ENCODE data around the gene TMEM171.

The TMEM171 gene

GRCh38 chr5:73121119-73121463 is 716 bp downstream of the TMEM171 start:
- no peak for DNase-seq

DNA sequence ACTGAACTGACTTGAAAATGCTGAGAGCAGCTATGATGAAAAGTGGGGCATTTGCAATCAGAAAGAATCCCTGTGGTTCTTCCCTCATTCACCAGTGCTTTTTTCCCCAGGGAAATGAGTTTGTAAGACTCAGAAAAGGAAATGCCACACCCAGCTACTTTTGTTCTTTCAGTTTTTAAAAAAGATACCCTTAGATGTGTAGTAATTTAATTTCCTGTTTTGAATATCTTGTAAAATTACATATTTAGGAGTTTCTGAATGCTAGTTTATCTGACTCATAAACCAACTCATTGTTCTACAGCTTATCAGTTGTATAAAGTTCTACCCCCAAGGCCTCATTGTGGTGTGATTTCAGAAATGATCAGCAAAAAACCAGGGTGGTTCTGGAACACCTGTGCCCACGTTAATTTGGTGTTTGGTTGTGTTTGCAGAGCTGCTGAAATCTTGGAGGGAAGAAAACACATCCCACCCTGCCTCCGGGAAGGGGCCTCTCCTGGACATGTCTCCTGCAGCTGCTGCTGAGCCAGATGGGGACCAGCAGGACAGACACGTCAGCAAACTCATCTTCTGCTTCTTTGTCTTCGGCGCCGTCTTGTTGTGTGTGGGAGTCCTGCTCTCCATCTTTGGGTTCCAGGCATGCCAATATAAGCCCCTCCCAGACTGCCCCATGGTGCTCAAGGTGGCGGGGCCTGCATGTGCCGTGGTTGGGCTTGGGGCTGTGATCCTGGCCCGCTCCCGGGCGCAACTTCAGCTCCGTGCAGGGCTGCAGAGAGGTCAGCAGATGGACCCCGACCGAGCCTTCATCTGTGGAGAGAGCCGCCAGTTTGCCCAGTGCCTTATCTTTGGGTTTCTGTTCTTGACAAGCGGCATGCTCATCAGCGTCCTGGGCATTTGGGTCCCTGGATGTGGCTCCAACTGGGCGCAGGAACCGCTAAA is 2.8 kb downstream of the TMEM171 start:
- DNase-seq = no peak

DNA sequence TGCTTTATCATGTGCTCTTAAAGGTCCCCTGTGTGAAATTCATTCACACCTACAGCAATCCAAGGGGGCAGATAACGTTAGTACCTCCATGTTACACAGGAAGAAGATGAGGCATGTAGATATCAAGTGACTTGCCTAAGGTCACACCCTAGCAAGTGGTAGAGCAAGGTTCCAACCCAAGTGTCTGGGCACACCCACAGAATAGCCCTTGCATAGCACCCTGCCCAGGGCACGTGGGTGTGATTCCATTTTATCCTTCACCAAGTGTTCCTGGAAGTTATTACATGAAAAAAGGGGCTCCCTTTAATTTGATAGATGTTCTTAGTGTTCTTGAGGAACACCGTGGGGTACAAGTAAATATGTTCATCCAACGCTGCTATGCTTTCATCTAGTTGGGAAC is 4.9 kb downstream of the TMEM171 start:
- no peak for DNase-seq

DNA sequence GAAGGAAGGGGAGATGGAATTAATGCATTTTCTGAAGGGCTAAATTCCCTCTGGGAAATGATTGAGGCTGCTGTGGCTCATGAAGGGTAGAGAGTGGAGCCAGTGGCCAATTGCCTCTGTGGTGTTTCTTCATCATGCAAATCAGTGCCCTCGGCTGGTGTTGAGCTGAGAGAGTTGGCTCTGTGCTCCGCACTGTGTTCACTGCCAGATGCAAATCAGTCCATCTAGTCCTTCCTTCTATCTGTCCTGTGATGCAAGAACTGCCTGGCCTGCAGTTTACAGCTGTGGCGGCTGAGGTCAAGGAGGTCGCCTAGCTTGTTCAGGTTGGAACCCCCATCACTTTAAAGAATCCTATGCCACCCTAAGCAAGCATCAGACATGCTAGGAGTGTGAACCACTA is 6.0 kb downstream of the TMEM171 start:
- DNase-seq = no peak

- DNase-seq = no peak
Measured at GRCh38 chr5:73126957-73127356, 6.6 kb downstream of the TMEM171 start.

DNA sequence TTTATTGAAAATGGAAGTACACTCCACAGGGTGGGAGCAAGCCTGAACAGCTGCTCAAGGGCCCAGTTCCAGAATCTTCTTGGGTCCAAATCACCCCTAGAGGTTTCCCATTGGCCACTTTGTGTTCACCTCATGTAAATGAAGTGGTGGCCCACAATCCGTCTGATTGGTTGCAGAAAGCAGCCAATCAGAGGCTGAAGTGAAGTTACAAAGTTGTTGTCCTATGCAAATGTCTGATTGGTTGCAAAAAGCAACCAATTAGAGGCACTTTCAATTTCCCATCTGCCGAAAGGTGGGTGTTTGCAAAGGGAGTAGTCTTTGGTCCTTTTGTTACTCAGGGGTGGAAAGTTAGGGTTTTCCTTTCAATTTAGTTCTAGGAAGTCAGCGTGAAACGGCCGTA is 8.8 kb downstream of the TMEM171 start:
- no peak for DNase-seq

- DNase-seq = no peak
Measured at GRCh38 chr5:73130811-73131210, 10.4 kb downstream of the TMEM171 start.

DNA sequence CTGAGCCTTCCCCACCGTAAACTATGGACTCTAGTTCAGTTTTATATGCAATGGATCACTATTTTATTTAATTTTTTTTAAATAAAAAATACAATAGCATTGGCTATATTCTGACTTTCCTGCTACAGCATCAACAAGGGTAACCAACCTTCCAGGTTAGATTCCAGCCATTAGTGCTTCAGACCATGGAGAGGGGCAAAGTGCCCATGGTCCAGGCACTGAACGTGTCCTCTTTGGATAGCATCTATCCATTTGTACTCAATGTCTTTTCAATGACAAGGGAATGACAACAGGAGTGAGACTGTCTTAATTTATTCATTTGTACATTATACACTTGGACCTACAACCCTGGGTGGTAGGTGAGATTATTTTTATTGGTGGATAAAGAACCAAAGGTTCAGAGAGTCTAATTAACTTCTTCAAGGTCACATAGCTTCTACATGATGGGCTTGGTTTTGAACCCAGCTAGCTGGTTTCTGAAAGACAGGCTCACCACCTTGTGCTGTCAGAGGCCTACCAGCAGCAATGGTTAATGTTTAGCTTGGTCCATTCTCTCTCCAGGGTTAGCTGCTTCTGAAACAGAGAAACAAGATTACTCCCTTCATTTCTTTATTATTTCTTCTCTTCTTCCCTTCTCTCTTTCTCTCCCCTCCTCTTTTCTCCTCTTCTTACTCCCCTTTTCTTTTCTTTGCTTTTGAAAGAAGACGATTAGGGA is 11.5 kb downstream of the TMEM171 start:
- DNase-seq = no peak

DNA sequence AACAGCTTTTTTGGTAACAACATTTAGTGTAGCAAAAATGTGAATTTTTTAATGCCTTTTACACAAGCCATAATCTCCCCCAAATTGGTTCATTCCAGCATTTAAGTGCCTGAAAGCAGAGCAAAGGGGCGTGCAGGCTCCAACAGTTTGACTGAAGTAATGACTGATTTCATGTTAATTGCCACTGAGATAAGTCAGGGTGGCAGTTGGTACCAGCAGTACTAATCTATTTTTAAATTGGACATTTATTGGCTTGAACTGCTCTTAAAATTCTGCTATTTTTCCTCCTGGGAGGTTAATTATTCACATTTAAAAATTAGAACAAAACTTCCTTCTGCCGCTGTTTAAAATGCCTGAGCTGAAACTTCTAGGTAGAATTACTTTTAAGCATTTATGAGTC is 12.4 kb downstream of the TMEM171 start:
- DNase-seq = no peak

GRCh38 chr5:73135021-73135420 is 14.6 kb downstream of the TMEM171 start:
- DNase-seq = no peak

GRCh38 chr5:73135429-73136054 is 15.2 kb downstream of the TMEM171 start:
- DNase-seq = no peak

- no peak for DNase-seq
Measured at GRCh38 chr5:73136055-73136562, 15.7 kb downstream of the TMEM171 start.

- DNase-seq = no peak
Measured at GRCh38 chr5:73137563-73138530, 17.5 kb downstream of the TMEM171 start.

DNA sequence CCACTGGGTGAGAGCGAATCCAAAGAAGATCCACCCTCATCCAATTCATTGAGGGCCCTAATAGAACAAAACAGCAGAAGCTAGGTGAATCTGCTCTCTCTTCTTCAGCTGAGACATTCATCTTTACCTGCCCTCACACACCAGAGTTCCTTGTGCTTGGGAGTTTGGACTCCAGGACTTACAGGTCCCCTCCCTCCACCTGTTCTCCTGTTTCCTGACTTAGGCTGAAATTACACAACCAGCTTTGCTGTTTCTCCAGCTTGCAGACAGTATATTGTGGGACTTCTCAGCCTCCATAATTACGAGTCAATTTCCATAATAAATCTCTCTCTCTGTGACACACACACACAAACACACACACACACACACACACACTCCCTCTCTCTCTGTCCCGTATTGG is 19.1 kb downstream of the TMEM171 start:
- no peak for DNase-seq

GRCh38 chr5:73140801-73141200 is 20.4 kb downstream of the TMEM171 start:
- DNase-seq = no peak

GRCh38 chr5:73142035-73142434 is 21.7 kb downstream of the TMEM171 start:
- no peak for DNase-seq

DNA sequence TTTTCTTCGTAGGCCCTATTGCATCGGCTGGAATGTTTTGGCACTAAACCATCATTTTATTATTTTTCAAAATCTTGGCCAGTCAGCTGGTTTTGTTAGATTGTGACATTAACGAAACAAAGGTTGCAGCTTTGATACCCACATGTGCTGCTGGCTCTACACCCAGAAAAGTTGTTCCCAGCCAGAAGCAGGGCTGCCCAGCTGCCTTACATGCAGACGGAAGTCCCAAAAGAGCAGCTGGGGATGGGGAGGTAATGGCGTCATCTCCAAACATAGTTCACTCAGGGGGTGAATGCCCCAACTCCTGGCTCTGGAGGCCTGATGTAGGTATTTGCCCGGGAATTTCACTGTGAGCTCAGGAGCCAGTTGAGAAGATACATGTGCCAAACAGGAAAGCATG is 23.3 kb downstream of the TMEM171 start:
- DNase-seq = no peak

DNA sequence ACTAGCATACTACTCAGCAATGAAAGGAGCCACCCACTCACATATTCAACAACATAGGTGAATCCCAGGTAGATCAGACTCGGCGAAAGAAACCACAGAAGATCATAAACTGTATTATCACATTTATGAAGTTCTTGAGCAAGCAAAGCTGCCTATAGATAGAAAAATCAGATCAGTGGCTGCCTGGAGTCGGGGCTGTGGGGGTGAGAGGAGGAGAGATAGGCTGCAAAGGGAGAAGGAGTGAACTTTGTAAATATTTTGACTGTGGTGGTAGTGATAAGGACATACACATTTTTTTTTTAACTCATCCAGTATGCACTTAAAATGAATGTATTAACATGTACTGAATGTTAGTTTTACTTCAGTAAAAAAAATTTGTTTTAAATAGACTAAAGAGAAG is 29.2 kb downstream of the TMEM171 start:
- no peak for DNase-seq

DNA sequence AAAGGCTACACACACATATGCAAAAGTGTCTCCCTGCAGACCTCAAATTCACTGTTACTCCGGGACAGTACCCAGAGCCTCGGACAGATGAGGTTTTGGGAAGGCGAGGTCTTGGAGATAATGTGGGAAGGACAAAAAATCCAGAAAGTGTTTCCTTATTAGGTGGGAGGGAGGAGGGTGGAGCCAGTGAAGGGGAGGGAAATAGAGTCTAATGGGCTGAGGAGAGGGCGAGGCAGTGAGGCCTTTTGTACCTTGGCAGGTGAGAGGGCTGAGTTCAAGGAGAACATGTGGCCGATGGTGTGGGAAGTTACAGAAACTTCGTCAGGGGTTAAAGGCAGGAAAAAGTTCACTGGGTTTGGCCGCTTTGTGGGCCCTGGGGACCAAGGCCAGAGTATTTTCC is 30.5 kb downstream of the TMEM171 start:
- DNase-seq = no peak

DNA sequence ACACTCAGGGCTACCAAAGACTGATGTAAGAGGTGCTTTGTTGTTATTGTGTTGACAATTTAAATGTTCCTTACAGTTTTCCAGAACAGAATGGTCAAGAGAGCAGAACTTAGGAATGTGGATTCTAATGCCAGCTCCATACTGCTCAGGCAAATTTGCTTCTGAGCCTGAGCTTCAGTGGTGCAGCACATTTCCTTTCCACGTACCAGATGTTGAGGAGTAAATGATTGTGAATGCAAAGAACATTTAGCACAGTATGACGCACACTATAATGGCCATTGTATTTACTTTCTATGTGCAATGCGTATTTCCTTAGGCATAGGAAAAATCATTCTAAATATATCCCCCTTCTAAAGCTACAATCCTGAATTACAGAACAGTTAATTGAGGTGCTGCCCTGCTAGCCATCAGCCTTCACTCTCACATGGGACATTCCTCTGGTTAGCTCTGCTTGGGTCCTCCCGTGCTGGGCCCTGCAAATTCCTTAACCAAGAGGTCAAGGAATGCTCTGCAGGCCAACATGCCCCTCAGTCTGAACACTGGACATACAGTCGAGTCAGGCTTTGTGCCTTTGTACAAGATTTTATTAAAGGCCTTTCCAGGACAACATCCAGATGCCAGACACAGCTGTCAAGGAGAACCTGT is 31.5 kb downstream of the TMEM171 start:
- no peak for DNase-seq

DNA sequence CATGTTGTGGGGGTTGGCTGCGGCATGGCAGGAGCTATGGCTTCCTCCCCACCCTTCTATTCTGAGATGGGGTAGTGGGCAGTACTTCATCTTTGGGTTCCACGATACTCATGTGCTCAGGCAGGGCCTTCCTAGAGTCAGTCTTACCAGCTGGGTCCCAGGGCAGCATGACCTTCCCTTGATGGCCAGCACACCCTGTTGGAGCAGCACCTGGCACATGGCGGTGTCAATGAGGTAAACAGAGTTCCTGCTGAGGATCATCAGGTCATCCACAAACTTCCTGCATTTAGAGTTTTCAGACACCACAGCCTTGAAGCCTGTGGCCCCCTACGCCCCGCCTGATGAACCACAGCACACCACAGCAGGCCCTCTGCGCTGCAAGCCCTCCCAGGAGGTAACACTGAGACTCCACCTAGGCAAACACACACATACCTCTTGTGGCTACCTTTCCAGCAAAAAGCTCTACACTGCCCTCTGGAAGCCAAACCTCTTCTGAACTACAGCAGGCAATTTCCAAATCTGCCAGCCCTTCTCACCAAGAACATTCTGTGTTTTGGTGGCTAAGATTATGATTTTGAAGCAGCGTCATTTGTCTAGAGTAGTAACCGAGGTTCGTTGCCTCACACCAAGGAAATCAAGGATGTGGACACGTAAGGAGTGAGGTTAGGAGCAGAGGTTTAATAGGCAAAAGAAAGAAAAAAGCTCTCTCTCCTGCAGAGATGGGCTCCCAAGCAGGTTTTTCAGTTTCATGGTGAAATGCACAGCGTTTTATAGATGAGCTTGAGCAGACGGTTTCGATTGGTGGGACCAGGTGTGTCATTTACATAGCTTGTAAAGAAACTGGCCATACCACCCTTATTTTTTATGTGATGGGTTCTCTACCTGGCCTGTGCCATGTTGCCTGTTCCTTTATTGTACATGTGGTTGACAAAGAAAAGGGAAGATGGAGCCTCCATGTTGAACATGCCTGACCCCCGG is 32.3 kb downstream of the TMEM171 start:
- DNase-seq = no peak
